HUES6 (cell line): ENCODE results near the gene ZNF385B.

Experiments
- H3K27ac ChIP-seq: 2 replicates; pipeline ENCODE4 v1.7.0; 2013; ENCODE audit warnings: low read depth, mild to moderate bottlenecking, low read length, inconsistent platforms
- H3K27me3 ChIP-seq: 2 replicates; pipeline ENCODE4 v1.6.1; 2013; ENCODE audit warnings: low read length; ENCODE audit not compliant: control insufficient read depth, insufficient read depth
- H3K36me3 ChIP-seq: 2 replicates; pipeline ENCODE4 v1.6.1; 2013; ENCODE audit warnings: low read length; ENCODE audit not compliant: control insufficient read depth, insufficient read depth
- H3K4me1 ChIP-seq: 2 replicates; pipeline ENCODE4 v1.6.1; 2013; ENCODE audit warnings: low read length; ENCODE audit not compliant: control insufficient read depth, insufficient read depth
- H3K4me3 ChIP-seq: 2 replicates; pipeline ENCODE4 v1.5.1; 2013; ENCODE audit warnings: low read depth, low read length
- H3K9ac ChIP-seq: one replicate; pipeline ENCODE4 v1.6.1; 2013; ENCODE audit warnings: mild to moderate bottlenecking, low read length
- H3K9me3 ChIP-seq: 2 replicates; pipeline ENCODE4 v1.6.1; 2013; ENCODE audit warnings: low read depth, low read length; ENCODE audit not compliant: control insufficient read depth, insufficient read depth

The ZNF385B gene

DNA sequence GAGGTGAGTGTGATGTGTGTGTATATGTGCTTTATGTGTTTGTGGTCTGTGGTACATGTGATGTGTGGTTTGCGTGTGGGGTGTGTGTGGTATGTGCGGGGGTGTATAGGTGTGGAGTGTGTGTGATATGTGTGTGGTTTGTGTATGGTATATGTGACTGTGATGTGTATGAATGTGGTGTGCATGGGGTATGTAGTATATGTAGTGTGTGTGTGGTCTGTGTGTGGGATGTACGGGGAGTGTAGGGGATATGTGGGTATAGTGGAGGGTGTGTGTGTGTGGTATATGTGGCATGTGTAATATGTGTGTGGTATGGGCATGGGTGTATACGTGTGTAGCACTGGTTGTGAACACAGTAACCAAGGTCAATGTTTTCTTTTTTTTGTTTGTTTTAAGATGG lies 87.4 kb downstream of the ZNF385B start:
- Histone ChIP-seq H3K4me3 (no peak overlapping the region), H3K36me3 (no peaks in the 10 kb centered on the region), H3K9me3 (no peaks in the 10 kb centered on the region), H3K4me1 (no peaks in the 10 kb centered on the region), H3K27ac (no peak overlapping the region), H3K27me3 (no peaks in the 10 kb centered on the region), H3K9ac (no peak overlapping the region)

DNA sequence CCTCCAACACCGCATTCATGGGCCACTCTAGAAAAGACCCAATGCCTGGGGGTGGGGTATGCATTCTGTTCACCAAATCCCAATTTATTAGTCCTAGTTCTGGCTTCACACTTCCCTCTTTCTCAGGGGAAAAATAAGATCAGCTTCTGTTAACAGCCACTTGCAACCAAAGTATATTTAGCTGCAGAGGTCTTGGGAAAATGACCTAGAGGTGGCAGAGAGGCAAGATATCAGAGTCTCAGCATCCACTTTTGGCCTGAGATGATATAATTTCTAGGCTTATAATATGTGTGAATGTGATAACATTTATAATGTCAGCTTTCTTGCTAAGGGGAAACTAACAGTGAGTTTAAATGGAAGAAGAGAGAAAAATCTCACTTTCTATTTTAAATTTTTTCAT lies 89.1 kb downstream of the ZNF385B start:
- no peaks in the 10 kb centered on the region for H3K27me3 ChIP-seq

DNA sequence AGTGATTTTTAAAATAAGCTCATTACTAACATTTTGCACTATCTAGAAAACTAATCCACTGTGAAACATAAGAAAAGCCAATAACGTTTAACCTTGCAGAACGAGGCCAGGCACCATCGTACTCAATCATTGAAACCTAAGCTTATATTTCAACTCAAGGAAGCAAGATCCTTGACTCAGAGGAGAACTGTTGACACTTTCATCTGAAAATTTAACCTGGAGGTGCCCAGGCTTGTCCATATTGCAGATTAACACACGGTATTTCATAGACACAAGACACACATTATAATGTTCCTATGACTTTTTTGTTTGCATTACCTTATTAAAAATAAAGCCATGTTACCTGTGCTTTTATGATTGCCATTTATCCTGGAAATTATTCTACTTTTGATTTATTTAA lies 89.6 kb downstream of the ZNF385B start:
- no peaks in the 10 kb centered on the region for H3K9me3 ChIP-seq
- H3K4me3 ChIP-seq: no peak overlapping the region
- no peaks in the 10 kb centered on the region for H3K27me3 ChIP-seq
- H3K9ac ChIP-seq: no peak overlapping the region
- H3K27ac ChIP-seq: no peak overlapping the region
- no peaks in the 10 kb centered on the region for H3K36me3 ChIP-seq
- no peaks in the 10 kb centered on the region for H3K4me1 ChIP-seq

More for the DNA sequence above, 89.1 kb downstream of the ZNF385B start:
- Histone ChIP-seq H3K9ac (no peak overlapping the region), H3K36me3 (no peaks in the 10 kb centered on the region), H3K4me1 (no peaks in the 10 kb centered on the region), H3K27ac (no peak overlapping the region), H3K4me3 (no peak overlapping the region), H3K9me3 (no peaks in the 10 kb centered on the region)

DNA sequence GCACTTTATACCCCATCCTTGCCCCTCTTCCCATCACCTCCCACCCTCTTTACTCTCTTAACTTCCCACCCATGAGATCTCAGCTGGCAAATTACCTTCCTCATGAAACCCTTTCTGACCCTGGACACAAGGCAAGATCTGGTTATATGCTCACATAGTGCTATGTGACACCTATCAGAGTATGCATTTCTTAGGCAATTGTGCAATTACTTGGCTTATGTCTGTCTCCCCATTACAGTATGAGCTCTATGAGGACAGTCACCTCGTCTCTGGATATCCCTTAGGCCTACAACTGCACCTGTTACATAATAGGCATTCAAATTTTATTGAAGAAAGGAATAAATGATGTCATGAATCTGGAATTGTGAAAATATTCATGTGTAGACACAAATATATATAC lies 91.4 kb downstream of the ZNF385B start:
- no peak overlapping the region for H3K27ac ChIP-seq
- H3K4me3 ChIP-seq: no peak overlapping the region
- H3K36me3 ChIP-seq: no peaks in the 10 kb centered on the region

DNA sequence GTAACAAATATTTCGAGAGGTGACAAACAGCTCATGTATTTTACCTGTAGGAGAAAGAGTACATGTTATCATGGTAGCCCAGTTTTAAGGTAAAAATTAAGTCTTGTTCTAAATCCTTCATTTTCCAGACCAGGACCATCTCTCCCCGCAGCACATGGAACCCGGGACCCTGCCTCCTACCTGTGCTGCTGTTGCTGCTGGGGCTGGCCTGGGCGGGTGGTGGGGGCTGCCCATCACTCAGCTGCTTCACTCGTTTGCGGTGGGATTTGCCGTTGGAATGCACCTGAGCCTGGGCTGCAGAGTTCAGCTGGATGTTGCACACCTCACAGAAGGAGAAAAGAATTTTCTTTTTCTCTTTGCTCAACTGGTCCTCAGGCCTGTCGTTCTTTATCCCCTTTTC lies 92.1 kb downstream of the ZNF385B start:
- H3K27me3 ChIP-seq: no peaks in the 10 kb centered on the region
- no peak overlapping the region for H3K27ac ChIP-seq
- no peaks in the 10 kb centered on the region for H3K36me3 ChIP-seq
- H3K4me3 ChIP-seq: no peak overlapping the region
- H3K9me3 ChIP-seq: no peaks in the 10 kb centered on the region
- H3K4me1 ChIP-seq: peaks cover 11% of the 10 kb centered on the region
- H3K9ac ChIP-seq: no peak overlapping the region

More for the DNA sequence above, 91.4 kb downstream of the ZNF385B start:
- H3K4me1 ChIP-seq: peaks cover 11% of the 10 kb centered on the region
- no peaks in the 10 kb centered on the region for H3K27me3 ChIP-seq
- H3K9me3 ChIP-seq: no peaks in the 10 kb centered on the region
- no peak overlapping the region for H3K9ac ChIP-seq

DNA sequence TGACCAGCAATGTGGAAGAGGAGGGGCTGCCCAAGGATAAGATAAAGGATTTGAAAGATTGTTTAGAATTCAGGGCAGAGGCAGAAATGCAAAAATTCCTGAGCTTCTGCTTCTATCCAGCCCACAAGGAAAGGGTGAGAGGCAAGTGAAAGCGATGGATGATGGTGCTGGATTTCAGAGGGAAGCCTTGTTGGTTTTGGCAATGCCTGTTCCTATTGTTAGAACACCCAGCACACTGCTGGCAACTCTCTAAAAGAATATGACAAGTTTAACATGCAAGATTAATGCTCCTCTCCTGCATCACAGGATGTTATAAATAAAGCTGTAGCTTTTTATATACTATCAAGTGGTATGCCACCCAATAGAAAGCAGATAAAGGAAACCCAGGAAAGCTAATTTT lies 92.6 kb downstream of the ZNF385B start:
- Histone ChIP-seq H3K4me3 (no peak overlapping the region), H3K4me1 (peaks cover 11% of the 10 kb centered on the region), H3K9me3 (no peaks in the 10 kb centered on the region), H3K36me3 (no peaks in the 10 kb centered on the region), H3K27me3 (no peaks in the 10 kb centered on the region), H3K9ac (no peak overlapping the region), H3K27ac (no peak overlapping the region)

DNA sequence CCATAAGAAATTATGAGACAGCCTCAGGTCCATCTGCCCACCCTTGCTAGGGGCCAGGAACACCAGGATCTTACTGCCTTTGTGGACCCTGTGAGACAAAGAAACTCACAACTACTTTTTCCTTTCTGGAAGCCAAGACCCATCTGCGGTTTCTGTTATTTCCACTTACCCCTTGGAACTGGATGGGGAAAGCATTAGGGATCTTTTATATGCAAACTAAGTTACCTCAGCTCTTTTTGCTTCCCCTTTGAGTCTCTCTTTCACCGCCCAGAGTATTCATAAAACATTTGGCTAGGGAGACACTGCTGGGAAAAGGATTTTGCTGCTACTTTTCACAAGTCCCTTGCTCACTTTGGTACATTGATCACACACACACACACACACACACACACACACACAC lies 95.7 kb downstream of the ZNF385B start:
- H3K4me1 ChIP-seq: peaks cover 11% of the 10 kb centered on the region
- no peaks in the 10 kb centered on the region for H3K36me3 ChIP-seq

DNA sequence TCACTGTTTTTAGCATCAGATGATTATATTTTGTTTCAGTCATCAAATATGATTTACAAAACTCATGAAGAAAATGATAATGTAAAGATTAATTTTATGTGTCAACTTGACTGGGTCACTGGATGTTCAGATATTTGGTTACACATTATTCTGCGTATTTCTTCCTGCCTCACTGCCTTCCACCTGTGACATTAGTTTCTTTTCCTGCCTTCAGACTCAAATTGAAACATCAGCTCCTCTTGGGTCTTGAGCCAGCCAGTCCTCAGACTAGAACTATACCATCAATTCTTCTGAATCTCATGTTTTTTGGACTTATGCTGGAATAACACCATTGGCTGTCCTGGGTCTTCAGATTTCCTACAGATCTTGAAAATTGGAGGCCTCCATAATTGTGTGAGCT lies 96.7 kb downstream of the ZNF385B start:
- no peaks in the 10 kb centered on the region for H3K36me3 ChIP-seq
- H3K27ac ChIP-seq: no peak overlapping the region
- H3K4me1 ChIP-seq: peaks cover 11% of the 10 kb centered on the region
- H3K27me3 ChIP-seq: no peaks in the 10 kb centered on the region
- H3K9ac ChIP-seq: no peak overlapping the region
- H3K9me3 ChIP-seq: no peaks in the 10 kb centered on the region
- H3K4me3 ChIP-seq: no peak overlapping the region

More for the DNA sequence above, 95.7 kb downstream of the ZNF385B start:
- H3K9me3 ChIP-seq: no peaks in the 10 kb centered on the region
- H3K9ac ChIP-seq: no peak overlapping the region
- no peak overlapping the region for H3K4me3 ChIP-seq
- no peak overlapping the region for H3K27ac ChIP-seq
- H3K27me3 ChIP-seq: no peaks in the 10 kb centered on the region

DNA sequence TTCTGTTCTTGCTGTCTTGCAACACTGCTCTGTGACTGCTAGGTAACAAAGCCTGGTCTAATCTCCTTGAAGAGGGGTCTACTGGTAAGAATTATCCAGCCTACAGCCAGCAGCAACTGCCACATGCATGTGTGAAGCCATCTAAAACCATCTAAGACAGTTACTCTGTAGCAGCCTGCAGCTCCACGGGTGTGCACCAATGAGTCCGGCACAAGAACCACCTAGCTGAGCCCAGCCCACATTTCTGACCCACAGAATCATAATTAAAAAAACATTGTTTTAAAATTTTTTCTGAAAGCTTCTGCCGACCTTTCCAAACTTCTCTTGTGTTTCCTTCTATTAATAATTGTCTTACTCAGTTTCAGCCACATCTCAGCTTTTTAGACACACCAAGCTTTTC lies 102.8 kb downstream of the ZNF385B start:
- H3K27me3 ChIP-seq: no peaks in the 10 kb centered on the region
- no peaks in the 10 kb centered on the region for H3K4me1 ChIP-seq
- H3K9ac ChIP-seq: no peak overlapping the region
- H3K27ac ChIP-seq: no peak overlapping the region
- H3K9me3 ChIP-seq: peaks cover 21% of the 10 kb centered on the region
- no peaks in the 10 kb centered on the region for H3K36me3 ChIP-seq
- no peak overlapping the region for H3K4me3 ChIP-seq

DNA sequence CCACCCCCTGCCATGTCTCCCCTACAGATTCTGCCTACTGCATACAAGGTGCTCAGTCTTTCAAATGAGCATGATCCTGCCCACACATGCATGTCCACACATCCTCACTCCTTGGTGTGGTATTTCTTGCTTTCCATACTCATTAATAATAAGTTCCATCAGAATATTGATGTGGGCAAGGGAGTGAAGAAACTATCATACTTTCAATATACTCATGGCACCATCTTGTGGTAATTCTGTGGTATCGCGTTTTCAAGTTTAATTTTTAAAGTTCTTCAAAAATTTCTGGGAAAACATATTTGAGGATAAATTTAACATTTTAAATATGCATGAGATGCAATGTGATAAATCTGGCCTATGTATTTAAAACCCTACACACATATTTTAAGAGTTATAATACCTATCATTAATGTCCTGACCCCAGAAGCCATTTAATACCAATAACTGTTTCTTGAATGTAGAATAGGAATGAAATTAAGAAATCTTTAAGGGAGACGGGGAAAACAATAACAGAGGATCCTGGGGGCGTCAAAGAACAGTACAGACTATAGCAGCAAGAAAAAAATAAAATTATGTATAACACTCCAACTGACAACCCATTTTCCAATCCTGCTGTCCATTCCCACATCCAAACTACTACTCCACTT lies 110.1 kb downstream of the ZNF385B start:
- no peaks in the 10 kb centered on the region for H3K27me3 ChIP-seq
- no peaks in the 10 kb centered on the region for H3K9me3 ChIP-seq
- H3K27ac ChIP-seq: no peak overlapping the region
- H3K4me3 ChIP-seq: no peak overlapping the region
- no peak overlapping the region for H3K9ac ChIP-seq
- no peaks in the 10 kb centered on the region for H3K36me3 ChIP-seq
- H3K4me1 ChIP-seq: no peaks in the 10 kb centered on the region

DNA sequence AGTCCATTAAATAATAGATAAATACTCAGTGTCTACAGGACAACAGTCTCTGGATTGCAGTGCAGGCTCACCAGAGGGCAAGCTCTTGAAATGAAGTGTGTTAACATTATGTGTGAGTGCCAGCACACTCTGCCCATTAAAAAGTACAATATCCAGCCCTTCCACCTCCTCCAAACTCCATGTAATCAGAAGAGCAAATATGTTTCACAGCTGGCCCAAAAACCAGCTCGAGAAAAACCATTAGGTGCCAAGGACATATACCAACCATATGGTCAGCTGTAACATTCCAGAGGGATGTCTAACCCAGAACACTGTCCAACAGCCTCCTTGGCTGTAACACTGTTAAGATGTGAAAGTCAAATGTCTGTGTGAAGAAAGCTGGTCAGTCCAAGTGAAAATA lies 112.2 kb downstream of the ZNF385B start:
- no peak overlapping the region for H3K9ac ChIP-seq
- no peak overlapping the region for H3K4me3 ChIP-seq
- no peaks in the 10 kb centered on the region for H3K36me3 ChIP-seq
- H3K4me1 ChIP-seq: no peaks in the 10 kb centered on the region
- H3K27me3 ChIP-seq: no peaks in the 10 kb centered on the region
- H3K27ac ChIP-seq: no peak overlapping the region
- H3K9me3 ChIP-seq: no peaks in the 10 kb centered on the region

DNA sequence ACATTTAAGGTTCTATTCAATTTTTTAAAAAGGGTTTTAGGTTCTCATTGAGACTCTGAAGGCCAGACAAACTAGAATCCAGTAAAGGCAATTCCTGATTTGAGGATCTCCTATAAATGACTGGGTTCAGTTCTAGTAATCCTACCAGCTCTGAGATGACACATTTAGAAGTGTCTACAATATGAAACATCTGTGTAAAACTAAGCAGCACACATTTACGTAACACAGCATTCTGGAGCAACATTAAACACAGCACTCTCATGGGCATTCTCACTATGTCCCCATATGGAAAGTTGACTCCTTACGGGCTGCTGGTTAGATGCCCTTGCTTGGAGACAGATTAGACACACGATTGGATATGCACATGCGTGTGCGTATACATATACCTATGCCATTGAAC lies 114.4 kb downstream of the ZNF385B start:
- Histone ChIP-seq H3K9me3 (no peaks in the 10 kb centered on the region), H3K36me3 (no peaks in the 10 kb centered on the region)

More for the DNA sequence above, 114.4 kb downstream of the ZNF385B start:
- Histone ChIP-seq H3K27me3 (no peaks in the 10 kb centered on the region), H3K4me1 (no peaks in the 10 kb centered on the region), H3K4me3 (no peak overlapping the region), H3K27ac (no peak overlapping the region), H3K9ac (no peak overlapping the region)
